HG02763 (cell line): ENCODE data around the gene PLXNB3.

Experiments
- ATAC-seq: cut with Tn5 transposase; IDR thresholded peaks from one replicate; pipeline ENCODE4 v1.9.1; 2021; ENCODE audit warnings: mild to moderate bottlenecking, moderate library complexity; ENCODE audit not compliant: unreplicated experiment

Gene PLXNB3

DNA sequence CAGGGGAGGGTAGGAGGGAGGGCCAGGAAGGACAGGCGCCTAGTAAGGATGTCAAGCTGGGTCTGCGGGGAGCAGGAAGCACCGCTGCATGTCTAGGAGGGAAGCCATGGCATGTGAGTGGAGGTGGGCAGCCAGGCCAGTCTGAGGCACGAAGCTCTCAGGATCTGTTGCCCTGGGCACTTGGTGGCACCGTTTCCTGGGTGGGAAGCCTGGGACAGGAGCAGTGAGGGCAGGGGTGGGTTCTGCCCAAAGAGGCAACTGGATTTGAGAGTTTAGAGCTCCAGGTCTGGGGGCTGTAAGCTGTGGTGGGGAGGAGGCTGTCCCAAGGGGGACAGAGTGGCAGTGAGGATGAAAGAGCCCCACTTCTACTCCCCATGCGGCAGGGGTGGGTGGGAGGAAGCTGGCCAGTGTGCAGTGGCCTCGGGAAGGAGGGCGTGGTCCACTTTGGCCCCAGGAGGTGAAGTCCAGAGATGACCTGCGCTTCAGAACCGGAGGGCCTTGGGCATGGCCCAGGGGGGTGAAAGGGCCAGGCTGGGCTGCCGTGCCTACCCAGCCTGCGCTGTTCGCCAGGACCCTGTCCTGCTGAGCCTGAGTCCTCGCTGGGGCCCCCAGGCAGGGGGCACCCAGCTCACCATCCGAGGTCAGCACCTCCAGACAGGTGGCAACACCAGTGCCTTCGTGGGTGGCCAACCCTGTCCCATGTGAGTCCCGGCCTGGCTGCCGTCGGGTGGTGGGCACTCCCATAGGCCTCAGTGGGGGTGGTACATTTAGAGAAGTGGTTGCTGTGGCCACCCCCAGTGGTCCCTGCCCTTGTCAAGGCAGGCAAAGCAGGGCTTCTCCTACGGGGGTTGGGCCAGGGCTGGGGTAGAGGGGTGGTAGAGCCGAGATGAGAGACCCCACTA is 8.5 kb downstream of the PLXNB3 start:
- ATAC-seq: no peak

DNA sequence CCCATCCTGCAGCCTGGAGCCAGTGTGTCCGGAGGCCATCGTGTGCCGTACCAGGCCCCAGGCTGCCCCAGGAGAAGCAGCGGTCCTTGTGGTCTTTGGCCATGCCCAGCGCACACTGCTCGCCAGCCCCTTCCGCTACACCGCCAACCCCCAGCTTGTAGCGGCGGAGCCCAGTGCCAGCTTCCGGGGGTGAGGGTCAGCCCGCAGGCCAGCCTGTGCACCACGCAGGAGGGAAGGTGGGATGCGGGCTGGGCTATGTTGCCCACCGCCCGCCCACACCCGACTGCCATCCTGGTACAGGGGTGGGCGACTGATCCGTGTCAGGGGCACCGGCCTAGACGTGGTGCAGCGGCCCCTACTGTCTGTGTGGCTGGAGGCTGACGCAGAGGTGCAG is 9.2 kb downstream of the PLXNB3 start:
- no peak for ATAC-seq

DNA sequence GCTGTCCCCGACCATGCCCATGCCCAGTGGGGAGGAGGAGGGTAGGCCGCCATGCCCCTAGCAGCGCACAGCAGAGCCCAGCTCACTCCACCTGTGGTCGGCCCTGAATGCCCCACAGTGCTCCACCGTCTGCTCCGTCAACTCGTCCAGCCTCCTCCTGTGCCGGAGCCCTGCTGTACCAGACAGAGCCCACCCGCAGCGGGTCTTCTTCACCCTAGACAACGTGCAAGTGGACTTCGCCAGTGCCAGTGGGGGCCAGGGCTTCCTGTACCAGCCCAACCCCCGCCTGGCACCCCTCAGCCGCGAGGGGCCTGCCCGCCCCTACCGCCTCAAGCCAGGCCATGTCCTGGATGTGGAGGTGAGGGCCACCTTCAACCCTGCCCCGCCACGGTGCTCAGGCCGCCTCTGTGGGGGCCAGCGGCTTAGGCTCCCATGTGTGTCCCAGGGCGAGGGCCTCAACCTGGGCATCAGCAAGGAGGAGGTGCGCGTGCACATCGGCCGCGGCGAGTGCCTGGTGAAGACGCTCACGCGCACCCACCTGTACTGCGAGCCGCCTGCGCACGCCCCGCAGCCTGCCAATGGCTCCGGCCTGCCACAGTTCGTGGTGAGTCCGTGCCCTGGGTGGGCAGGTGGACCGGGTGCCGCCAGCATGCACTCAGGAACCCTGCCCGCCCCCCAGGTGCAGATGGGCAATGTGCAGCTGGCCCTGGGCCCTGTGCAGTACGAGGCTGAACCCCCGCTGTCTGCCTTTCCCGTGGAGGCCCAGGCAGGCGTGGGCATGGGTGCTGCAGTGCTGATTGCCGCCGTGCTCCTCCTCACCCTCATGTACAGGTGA is 9.9 kb downstream of the PLXNB3 start:
- no peak for ATAC-seq

DNA sequence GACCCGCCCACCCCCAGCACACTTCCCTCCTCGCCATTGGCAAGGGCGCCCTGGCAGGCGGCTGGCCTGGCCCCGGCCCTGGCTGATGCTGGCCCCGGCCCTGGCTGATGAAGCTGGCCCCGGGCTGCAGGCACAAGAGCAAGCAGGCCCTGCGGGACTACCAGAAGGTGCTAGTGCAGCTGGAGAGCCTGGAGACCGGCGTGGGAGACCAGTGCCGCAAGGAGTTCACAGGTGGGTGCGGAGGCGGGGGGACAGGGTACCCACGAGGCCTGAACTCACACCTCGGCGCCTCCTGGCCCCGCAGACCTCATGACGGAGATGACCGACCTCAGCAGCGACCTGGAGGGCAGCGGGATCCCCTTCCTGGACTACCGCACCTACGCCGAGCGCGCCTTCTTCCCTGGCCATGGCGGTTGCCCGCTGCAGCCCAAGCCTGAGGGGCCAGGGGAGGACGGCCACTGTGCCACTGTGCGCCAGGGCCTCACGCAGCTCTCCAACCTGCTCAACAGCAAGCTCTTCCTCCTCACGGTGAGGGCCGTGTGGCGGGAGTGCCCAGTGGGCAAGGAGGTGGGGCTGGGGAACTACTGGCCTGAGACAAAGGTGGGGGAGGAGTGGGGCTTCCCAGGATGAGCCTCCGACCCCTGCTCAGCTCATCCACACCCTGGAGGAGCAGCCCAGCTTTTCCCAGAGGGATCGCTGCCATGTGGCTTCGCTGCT is 10.7 kb downstream of the PLXNB3 start:
- ATAC-seq: no peak

DNA sequence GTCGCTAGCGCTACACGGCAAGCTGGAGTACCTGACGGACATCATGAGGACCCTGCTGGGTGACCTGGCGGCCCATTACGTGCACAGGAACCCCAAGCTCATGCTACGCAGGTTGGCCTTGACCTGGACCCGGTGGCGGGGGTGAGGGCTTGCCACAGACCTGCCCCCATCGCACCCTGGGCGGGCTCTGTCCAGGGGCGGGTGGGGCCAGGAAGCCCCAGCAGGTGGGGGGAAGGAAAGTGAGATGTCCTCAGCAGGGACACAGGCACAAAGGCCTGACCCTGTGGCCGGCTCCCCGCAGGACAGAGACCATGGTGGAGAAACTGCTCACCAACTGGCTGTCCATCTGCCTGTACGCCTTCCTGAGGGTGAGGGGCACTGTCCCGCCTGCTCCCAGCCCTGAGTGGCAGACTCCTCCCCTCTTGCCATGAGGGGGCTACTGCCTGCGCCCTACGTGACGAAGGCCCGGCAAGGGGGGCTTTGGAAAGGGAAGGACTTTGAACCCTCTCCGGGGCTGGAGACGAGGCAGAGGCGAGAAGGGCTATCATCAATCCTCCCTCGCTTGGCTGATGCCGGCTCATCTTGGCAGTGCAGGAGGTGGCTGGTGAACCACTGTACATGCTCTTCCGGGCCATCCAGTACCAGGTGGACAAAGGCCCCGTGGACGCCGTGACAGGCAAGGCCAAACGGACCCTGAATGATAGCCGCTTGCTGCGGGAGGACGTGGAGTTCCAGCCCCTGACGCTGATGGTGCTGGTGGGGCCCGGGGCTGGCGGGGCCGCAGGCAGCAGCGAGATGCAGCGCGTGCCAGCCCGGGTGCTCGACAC is 11.5 kb downstream of the PLXNB3 start:
- no peak for ATAC-seq

DNA sequence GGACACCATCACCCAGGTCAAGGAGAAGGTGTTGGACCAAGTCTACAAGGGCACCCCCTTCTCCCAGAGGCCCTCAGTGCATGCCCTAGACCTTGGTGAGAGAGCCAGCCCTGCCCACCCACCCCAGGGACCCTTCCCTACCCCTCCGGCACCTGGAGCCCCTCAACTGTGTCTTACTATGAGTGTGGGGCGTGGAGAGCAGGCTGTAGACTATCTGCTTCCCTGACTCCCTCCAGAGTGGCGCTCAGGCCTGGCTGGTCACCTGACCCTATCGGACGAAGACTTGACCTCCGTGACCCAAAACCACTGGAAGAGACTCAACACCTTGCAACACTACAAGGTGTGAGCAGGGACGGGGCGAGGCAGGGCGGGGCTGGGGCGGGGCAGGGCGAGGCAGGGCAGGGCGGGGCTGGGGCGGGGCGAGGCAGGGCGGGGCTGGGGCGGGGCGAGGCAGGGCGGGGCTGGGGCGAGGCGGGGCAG is 12.1 kb downstream of the PLXNB3 start:
- ATAC-seq: no peak

DNA sequence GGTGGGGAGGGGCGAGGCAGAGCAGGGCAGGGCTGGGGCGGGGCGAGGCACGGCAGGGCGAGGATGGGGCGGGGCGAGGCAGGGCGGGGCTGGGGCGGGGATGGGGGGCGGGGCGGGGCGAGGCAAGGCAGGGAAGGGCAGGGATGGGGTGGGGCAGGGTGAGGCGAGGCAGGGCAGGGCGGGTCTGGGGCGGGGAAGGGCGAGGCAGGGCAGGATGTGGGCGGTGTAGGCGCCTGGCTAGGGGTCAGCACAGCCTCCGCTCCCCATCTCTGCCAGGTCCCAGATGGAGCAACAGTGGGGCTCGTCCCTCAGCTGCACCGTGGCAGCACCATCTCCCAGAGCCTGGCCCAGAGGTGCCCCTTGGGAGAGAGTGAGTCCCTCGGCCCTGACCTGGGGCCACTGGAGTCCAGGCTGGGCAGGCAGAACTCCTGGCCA is 12.6 kb downstream of the PLXNB3 start:
- no peak for ATAC-seq

DNA sequence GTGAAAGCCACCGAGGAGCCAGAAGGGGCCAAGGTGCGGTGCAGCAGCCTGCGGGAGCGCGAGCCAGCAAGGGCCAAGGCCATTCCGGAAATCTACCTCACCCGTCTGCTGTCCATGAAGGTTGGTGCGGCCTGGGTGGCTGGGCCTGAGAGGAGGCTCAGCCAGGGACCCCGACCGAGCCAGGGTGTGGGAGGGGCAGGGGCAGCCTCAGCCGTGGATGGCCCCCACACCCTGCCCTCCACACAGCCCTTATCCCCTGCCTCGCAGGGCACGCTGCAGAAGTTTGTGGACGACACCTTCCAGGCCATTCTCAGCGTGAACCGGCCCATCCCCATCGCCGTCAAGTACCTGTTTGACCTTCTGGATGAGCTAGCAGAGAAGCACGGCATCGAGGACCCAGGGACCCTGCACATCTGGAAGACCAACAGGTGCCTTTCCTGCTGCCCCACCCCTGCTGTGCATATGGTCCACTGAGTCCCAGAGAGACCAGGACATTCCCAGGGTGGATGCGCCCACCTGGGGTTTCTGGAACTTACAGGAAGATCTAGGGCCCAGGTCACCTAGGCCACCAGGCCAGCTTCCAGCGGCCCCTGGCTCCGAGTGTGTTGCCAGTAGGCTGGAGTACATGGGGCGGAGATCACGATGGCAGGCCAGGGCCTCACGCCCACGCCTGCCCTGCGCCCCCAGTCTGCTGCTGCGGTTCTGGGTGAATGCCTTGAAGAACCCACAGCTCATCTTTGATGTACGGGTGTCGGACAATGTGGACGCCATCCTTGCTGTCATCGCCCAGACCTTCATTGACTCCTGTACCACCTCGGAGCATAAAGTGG is 13.4 kb downstream of the PLXNB3 start:
- no peak for ATAC-seq

DNA sequence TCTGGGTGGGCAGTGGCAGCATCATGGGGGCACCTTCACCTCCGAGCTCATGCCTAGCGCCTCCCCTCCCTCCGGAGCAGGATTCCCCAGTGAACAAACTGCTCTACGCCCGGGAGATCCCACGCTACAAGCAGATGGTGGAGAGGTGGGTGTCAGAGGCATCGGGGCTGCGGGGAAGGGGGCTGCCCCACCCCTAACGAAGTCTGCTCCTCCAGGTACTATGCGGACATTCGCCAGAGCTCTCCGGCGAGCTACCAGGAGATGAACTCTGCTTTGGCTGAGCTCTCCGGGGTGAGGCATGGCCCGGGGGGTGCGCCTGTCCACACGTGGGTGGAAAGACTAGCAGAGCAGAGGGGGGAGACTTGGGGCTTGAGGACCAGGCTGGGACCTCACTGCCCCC is 14.1 kb downstream of the PLXNB3 start:
- ATAC-seq: no peak

DNA sequence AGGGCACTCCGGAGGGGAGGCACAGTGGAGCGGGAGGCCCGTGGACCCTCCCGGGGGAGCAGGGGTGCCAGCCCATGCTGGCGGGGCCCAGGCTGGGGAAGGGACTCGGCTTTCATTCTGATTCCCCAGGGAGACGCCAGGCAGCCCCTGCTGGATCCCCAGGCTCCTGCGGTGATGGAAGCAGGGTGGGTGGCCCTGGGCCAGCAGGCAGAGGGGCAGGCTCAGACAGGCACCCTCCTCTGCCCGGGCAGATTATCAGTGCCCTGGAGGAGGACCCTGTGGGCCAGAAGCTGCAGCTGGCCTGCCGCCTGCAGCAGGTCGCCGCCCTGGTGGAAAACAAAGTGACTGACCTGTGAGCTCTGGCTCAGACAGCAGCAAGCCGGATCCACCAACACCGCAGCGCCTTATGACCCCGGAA is 14.6 kb downstream of the PLXNB3 start:
- no peak for ATAC-seq

DNA sequence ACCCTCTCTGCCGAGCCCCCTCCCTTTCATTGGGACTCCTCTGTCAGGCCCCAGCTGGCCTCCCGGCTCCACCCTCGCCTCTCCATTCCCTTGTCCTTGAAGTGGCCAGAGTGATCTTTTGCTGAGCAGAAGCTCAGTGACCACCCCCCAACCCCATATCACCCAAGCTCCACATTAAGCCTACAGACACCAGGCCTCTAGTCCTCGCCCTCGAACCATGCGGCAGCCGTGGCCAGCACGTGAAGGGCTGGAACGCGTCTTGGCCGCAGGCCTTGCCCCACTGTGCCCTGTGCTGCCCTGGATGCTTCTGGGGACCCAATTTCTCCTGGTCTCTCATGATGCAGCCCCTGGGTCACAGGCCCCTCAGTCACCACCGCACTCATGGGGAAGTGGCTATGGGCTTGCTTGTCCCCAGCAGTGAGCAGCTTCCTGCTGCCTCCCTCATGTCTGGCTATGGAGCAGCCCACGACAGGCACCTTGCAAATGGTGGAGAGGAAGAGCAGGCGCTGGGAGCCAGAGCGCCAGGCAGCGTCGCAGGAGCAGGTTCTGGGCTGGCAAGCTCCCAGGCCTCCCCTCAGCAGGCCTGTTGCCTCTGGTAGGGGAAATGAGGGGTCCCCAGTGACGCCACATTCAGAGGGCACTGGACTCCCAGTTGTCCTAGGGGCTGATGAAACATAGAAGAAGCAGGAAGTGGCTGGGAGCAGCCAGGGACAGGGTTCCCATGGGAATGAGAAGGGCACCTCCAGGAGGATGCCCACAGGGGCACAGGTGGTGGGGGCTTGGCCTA is 16.0 kb downstream of the PLXNB3 start:
- no peak for ATAC-seq

DNA sequence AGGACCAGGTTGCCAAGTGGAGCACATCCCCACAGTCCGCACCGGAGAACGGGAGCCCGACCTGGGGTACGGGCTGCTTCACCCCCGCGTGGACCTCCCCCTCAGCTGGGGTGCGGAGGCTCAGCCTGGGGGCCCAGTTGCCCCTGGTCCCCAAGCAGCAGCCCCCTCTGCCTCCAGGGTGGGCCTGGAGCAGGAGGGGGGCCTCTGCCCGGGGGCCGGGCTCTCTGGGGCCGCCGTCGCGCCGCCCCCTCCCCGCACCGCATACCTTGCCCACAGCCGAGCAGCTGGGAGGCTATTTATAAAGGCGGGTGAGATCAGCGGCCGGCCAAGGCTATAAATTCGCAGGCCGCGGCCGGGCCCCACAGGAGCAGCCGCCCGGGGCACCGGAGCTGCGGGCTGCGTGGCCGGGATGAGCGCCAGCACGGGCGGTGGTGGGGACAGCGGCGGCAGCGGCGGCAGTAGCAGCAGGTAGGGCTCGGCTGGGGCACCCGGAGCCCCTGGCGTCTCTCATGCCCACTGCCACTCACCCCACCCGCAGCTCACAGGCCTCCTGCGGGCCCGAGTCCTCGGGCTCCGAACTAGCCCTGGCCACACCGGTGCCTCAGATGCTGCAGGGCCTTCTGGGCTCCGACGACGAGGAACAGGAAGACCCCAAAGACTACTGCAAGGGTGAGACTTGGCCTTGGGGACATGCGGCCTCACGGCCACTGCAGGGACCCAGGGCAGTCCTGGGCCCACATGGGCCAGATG is 16.8 kb downstream of the PLXNB3 start, which contains the start of gene SRPK3:
TSS of gene SRPK3 (plus strand) at position 364 of the 750 bp plus-strand sequence. CDS start at position 410, 46 bp downstream.
- no peak for ATAC-seq

DNA sequence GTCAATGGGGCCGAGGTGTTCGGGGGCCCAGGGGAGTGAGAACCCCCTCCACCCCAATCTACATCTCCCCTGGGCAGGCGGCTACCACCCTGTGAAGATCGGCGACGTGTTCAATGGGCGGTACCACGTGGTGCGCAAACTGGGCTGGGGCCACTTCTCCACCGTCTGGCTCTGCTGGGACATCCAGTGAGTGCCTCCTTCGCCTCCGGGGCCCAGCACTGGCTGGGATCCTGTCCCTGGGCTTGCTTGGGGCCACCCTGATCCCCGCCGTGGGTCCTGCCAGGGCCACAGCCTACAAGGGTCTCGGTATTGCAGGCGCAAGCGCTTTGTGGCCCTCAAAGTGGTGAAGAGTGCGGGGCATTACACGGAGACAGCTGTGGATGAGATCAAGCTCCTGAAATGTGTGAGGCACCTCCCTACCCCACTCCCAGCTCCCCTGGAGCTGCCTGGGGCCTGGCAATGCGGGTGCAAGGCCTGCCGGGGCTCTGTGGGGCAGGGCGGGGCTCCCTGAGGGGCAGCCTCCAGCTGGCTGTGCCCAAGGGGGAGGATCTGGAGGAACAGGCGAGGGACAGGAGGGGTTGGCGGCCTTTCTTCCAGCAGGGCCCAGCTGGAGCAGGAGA is 17.5 kb downstream of the PLXNB3 start:
- no peak for ATAC-seq

DNA sequence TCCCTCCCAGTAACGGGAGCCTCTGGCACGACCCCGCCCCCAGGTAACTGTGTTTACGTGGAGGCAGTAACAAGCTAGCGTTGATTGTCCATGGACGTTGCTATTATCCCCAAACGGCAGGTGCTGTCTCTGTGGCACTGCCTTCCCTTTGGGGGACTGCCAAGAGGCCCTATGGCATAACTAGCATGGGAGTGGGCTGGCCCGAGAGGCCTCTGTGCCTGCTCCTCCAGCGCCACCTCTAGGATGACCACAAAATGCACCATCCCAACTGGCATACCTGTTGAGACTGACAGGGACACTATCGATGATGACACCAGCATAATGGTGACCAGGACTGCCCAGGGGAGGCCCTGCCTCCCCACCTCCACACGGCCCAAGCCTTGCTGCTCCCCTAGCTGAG is 18.3 kb downstream of the PLXNB3 start:
- no peak for ATAC-seq

DNA sequence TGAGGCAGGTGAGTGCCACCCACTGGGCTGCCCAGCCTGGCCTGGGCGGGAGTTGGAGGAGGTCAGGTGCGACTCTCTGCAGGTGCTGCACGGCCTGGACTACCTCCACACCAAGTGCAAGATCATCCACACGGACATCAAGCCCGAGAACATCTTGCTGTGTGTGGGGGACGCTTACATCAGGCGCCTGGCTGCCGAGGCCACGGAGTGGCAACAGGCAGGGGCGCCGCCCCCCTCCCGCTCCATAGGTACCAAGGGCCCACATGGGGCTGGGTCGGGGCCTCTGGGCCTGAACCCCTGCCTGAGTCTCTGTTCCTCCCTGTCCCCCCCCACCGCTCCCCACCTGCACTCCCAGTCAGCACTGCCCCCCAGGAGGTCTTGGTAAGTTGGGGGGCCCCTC is 18.8 kb downstream of the PLXNB3 start:
- ATAC-seq: no peak

DNA sequence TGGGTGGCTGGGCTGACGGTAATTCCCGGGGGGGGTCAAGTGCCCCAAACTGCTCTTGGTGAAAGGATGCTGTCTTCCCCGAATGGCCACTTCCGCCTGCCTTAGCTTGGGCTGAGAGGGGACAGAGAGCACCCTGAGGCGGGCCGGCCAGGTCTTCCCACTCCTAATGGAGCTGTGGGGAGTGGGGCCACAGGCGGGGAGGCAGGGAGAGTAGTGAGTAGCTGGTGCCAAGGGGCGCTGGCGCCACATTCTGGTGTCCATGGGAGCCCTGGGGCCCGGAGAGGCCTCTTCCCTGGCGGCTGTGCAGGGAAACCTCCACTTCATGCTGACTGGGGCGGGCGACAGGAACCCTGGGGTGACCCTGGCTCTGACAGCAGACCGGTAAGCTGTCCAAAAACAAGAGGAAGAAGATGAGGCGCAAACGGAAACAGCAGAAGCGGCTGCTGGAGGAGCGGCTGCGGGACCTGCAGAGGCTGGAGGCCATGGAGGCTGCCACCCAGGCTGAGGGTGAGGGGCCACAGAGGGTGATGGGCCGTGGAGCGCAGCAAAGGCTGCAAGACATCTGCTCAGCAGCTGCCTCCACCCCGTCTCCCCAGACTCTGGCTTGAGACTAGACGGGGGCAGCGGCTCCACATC is 19.4 kb downstream of the PLXNB3 start:
- ATAC-seq: no peak
